ENCODE data around the gene ELMO1. TPM values are rescaled to one million over a fixed set of nuclear protein-coding genes. Genes with fewer than 3 reads are reported as not detected.
A peak's percentile ranks its signal among the peaks of the same experiment; 100 is the strongest.

ELMO1 gene
- total RNA-seq, 1 donor from 2014 or later, result not detected

GRCh38 chr7:37493123-37493522 lies 44.5 kb upstream of the ELMO1 start:
- DNase-seq (ENCODE audit: extremely low spot score, unreplicated experiment), result no peak
- TF ChIP-seq, protein P1, sequence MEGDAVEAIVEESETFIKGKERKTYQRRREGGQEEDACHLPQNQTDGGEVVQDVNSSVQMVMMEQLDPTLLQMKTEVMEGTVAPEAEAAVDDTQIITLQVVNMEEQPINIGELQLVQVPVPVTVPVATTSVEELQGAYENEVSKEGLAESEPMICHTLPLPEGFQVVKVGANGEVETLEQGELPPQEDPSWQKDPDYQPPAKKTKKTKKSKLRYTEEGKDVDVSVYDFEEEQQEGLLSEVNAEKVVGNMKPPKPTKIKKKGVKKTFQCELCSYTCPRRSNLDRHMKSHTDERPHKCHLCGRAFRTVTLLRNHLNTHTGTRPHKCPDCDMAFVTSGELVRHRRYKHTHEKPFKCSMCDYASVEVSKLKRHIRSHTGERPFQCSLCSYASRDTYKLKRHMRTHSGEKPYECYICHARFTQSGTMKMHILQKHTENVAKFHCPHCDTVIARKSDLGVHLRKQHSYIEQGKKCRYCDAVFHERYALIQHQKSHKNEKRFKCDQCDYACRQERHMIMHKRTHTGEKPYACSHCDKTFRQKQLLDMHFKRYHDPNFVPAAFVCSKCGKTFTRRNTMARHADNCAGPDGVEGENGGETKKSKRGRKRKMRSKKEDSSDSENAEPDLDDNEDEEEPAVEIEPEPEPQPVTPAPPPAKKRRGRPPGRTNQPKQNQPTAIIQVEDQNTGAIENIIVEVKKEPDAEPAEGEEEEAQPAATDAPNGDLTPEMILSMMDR (IDR thresholded peaks at IDR 0.05), result no peak
- Mint-ChIP-seq H3K36me3 (ENCODE audit: unreplicated experiment) (no peaks in the 10 kb centered on the region), H3K27ac (ENCODE audit: unreplicated experiment) (no peak overlapping the region), H3K27me3 (ENCODE audit: unreplicated experiment) (no peaks in the 10 kb centered on the region), H3K9me3 (ENCODE audit: unreplicated experiment) (peaks cover 4% of the 10 kb centered on the region), H3K4me3 (ENCODE audit: unreplicated experiment) (no peak overlapping the region), H3K4me1 (ENCODE audit: unreplicated experiment) (no peaks in the 10 kb centered on the region)

GRCh38 chr7:37491919-37492694 lies 43.4 kb upstream of the ELMO1 start:
- Mint-ChIP-seq H3K9me3 (ENCODE audit: unreplicated experiment) (peaks cover 5% of the 10 kb centered on the region), H3K4me3 (ENCODE audit: unreplicated experiment) (no peak overlapping the region), H3K27me3 (ENCODE audit: unreplicated experiment) (no peaks in the 10 kb centered on the region), H3K27ac (ENCODE audit: unreplicated experiment) (no peak overlapping the region), H3K36me3 (ENCODE audit: unreplicated experiment) (no peaks in the 10 kb centered on the region), H3K4me1 (ENCODE audit: unreplicated experiment) (no peaks in the 10 kb centered on the region)
- TF ChIP-seq, protein P1 (IDR thresholded peaks at IDR 0.05), result peak; percentile 30
- no peak for DNase-seq (ENCODE audit: extremely low spot score, unreplicated experiment)

- no peak for DNase-seq (ENCODE audit: extremely low spot score, unreplicated experiment)
- TF ChIP-seq, protein P1 (IDR thresholded peaks at IDR 0.05), result no peak
- no peaks in the 10 kb centered on the region for H3K36me3 Mint-ChIP-seq (ENCODE audit: unreplicated experiment)
- H3K4me1 Mint-ChIP-seq (ENCODE audit: unreplicated experiment), result no peaks in the 10 kb centered on the region
- no peak overlapping the region for H3K4me3 Mint-ChIP-seq (ENCODE audit: unreplicated experiment)
- H3K9me3 Mint-ChIP-seq (ENCODE audit: unreplicated experiment), result peaks cover 5% of the 10 kb centered on the region
- no peaks in the 10 kb centered on the region for H3K27me3 Mint-ChIP-seq (ENCODE audit: unreplicated experiment)
- H3K27ac Mint-ChIP-seq (ENCODE audit: unreplicated experiment), result no peak overlapping the region
These were observed 41.0 kb upstream of the ELMO1 start for GRCh38 chr7:37489703-37490102.

GRCh38 chr7:37488163-37488764 lies 39.6 kb upstream of the ELMO1 start:
- TF ChIP-seq, protein P1 (IDR thresholded peaks at IDR 0.05), result no peak
- Mint-ChIP-seq H3K4me3 (ENCODE audit: unreplicated experiment) (no peak overlapping the region), H3K9me3 (ENCODE audit: unreplicated experiment) (peaks cover 5% of the 10 kb centered on the region), H3K27ac (ENCODE audit: unreplicated experiment) (no peak overlapping the region), H3K4me1 (ENCODE audit: unreplicated experiment) (no peaks in the 10 kb centered on the region), H3K36me3 (ENCODE audit: unreplicated experiment) (no peaks in the 10 kb centered on the region), H3K27me3 (ENCODE audit: unreplicated experiment) (no peaks in the 10 kb centered on the region)
- DNase-seq (ENCODE audit: extremely low spot score, unreplicated experiment), result no peak

DNA sequence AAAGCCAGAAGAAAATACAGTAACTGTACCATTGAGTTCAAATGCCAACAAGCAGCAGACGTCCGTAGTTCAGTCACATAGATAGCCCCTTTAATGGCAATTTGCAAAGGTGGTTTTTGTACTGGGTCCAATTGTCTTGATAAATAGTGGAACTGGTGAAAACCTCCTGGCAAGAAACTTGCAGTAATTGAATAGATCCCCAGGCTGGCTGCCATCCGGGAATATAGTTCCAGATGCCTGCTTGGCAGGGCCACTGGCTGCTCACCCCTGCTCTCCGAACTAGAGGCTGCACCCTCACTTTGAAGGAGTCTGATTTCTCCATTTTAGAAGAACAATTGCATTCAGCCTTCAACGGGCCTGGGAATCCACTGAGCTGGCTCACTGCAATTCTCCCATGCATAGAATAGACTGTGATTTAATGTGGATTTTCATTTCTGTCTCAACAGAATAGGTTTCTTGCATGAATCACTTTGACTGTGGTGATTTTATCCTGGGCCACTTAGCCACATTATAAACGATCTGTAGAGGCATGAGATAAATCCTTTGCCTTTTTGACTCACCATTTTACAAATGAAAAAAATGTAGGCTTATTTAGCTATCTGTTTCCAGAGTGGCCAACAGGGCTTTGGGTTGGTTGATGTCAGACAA lies 35.9 kb upstream of the ELMO1 start:
- Mint-ChIP-seq H3K4me1 (ENCODE audit: unreplicated experiment) (no peaks in the 10 kb centered on the region), H3K9me3 (ENCODE audit: unreplicated experiment) (peaks cover 5% of the 10 kb centered on the region), H3K27ac (ENCODE audit: unreplicated experiment) (no peak overlapping the region), H3K27me3 (ENCODE audit: unreplicated experiment) (no peaks in the 10 kb centered on the region), H3K36me3 (ENCODE audit: unreplicated experiment) (no peaks in the 10 kb centered on the region), H3K4me3 (ENCODE audit: unreplicated experiment) (no peak overlapping the region)
- no peak for DNase-seq (ENCODE audit: extremely low spot score, unreplicated experiment)
- TF ChIP-seq, protein P1 (IDR thresholded peaks at IDR 0.05), result no peak
